Amygdala (tissue), 56 donors: ENCODE results near the gene TGFB1.
A peak's percentile ranks its signal among the peaks of the same experiment; 100 is the strongest.
"Not testable (repeated sequence)": the region's sequence is repeated elsewhere in the genome, so short reads cannot be mapped to it uniquely, and the experiment has no call there.

Experiments used
- DNase-seq, 56 donors: peaks; one replicate each; lab custom pipeline; 2025; lab: John Stamatoyannopoulos, UW

The TGFB1 gene

DNA sequence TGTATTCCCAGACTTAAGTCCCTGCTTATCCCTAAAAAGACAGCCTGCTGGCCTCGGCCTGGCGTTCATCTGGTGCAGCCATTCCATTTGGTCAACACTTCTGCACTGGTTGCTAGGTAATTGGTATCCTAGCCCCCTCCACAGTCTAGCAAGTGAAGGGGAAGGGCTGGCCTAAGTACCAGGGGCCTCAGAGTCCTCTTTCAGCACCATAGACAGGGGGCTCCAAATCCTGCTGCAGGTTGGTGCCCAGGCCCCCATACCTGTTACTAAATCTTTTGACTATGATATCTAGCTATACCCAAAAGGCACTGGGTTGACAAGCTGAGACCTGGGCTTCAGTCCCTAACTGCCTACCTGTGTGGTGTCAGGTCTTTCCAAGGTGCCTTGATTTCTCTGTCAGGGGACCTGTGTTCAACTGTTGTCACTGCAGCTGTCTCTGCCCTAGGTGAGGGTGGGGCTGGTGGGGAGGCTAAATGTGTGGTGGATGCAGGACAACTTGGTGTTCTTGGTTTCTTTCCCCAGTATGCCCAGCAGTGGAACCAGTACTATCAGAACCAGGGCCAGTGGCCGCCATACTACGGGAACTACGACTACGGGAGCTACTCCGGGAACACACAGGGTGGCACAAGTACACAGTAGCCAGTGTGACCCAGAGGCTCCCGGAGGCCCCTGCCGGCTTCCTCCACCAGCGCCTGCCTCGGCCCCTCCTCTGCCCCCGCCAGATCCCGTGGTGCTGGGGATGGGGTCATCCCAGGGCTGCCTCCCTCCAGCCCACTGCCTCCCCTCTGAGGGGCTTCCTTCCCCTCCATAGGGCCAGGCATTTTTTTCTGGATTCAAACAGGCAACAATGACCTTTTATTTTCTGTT, 47.6 kb downstream of the TGFB1 start:
- DNase-seq, result no peak

DNA sequence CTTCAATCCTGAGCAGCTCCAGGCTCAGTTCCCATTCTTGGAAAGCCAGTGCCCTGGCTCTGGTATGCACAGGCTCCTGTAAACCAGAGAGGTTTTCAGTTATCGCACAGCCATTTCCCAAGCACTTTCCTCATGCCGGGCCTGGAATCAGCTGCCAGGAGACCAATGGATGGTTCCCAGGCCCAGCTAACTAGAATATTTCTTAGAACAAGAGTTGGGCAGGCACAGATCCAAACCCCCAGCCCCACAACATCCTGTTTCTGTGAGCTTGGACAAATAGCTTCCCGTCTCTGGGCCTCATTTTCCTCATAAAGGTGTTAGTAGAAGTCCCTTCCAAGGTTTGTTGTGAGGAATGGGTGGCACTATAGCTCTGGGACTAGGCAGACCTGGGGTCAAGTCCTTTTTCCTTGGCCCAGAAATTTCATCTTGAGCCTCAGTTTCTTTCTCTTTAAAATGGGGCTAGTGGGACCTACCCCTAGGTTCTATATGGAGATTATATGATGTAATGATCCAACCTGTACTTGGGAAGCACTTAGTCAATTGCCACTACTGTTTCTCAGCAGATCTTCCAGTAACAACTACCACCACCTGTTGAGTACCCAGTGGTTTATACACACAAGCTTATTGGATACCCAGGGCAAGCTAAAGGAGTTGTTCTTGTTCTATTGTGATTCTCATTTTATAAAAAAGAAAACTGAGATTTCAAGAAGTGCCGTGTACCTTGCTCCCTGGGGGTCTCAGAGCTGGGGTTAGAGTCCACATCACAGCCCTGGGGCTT, 48.8 kb downstream of the TGFB1 start:
- no peak for DNase-seq

GRCh38 chr19:41303954-41304353, 49.8 kb downstream of the TGFB1 start:
- no peak for DNase-seq

- DNase-seq, result no peak
Measured at GRCh38 chr19:41302624-41303351, 50.9 kb downstream of the TGFB1 start.

DNA sequence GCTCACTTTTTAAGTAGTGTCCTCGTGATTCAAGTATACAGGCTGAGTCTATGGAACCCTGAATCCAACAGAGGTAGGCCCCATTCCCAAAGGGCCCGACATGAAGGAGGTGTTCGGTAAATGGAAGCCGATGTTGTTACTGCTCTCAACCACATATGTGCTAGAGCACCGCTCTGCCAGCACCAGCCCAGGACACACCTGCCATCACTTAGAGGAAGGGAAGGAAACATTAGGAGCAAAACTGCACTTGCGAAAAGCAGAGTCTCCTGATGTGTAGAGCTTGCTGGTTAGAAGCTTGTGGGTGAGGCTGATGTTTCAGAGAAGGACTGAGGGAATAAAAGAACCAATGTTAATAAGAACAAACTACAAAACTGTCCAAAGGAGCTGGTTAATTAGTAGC, 53.2 kb downstream of the TGFB1 start:
- no peak for DNase-seq

GRCh38 chr19:41299755-41300089, 54.0 kb downstream of the TGFB1 start:
- peak in 5 of 56 donors; percentile 6 to 44 (median 17) for DNase-seq

DNA sequence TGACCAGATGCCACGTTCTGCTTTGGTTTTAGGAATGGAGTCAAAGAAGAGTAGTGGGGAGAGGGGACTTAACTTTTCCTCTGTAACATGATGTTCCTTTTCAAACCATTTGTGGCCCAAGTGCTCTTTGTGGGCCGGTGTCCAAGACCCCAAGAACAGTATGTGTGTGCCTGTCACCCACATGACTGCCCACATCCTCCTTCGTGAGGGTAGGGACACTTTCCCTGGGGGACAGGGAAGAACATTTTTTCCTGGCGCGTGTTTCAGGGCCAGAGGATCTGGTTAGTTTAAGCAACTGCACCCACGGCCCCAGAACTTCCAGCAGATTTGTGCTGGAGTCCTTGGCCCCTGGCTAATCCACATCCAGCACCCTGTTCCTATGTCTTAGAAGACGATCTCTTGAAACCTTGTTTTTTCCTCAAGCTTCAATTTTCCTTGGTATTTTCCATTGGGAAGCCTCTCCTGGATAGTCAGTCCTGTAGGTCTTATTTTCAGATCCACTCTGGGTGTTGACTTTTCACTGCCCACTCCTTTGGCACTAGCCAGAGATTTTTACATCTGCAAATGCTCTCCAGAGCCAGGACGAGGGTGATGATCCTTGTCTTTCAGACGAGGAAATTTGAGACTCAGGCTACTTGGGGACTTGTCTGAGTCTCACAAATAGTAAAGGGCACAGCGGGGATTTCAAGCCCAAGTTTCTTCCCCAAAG, 54.5 kb downstream of the TGFB1 start:
- DNase-seq, result peak in 2 of 56 donors; percentile 7 to 10

DNA sequence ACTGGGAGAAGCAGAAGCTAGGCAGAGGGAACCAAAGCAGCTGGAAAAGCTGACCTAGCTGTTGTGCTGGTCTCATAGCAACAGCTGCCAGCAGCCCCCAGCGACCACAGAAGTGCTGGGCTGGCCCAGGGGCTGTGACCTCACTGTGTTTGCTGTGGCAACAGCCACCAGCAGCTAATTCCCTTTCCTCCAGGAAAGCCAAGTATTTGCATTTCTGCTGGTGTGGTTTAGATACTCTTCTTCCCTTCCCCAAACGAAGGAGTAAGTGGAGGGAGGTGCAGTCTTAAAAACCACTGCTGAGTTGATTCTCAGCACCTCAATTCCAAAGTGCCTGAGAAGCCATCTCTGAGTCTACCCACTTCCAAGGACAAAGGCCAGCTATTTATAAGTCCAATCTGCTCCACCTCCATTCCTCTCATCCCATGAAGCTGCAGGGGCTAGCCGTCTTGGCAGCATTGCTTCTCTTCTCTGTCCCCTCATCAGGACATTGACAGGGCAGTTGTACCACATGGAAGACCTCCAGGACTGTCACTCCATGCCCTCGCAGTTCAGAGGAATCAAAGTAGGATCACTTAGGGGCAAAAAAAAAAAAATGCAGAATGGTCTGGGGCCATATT, 55.3 kb downstream of the TGFB1 start:
- peak in 7 of 56 donors; percentile 9 to 42 (median 23) for DNase-seq

DNA sequence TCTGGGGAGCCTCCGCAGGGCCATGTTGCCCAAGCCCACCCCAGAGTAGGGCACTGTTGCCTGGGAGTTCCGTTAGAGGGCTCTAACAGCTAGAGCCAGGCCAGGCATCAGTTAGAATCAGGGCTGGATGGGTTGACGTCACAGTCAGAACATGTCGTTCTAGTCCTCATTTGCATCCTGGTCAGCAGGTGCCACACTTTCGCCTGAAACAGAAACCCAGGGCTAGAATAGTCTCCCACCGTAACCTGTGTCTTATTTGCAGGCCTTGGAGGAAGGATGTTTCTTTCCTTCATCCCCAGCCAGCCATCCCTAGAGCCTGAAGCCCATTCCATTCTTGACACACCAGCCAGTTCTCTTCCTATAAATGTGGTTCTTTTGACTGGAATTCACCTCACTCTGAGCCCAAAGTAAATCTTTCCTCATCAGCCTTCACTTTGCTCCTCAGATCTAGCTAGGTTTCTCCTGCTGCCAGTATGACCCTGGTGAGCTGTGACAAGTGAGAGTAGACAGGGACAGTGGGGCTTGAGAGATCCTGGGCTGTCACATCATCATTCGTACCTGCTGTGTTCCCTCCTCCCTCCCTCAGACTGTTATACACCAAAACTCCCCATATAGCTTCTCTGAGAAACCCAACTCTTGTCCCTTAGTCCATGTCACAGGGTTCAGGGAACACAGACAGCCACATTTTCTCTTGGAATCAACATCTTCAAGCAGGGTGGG, 55.9 kb downstream of the TGFB1 start:
- DNase-seq, result peak in 2 of 56 donors; percentile 11 to 15

- no peak for DNase-seq
Measured at GRCh38 chr19:41296433-41296871, 57.3 kb downstream of the TGFB1 start.

DNA sequence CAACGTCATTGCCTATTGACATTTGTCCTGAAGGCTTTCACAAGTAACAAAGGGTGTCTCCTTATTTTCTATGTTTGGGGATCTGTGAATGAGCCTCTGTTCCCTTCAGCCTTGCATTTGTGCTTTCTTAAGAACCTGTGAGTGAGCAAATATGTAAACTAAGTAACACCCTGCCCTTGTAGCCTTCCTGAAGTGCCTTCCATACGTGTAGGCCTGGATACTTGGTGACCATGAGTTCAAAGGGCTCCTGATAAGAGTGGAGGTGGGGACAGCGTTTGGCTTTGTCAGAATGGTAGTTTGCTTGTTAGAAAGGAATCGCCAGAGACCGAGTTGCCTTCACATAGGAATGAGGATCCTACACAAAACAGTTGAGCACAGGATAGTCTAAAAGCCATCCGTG, 58.2 kb downstream of the TGFB1 start:
- no peak for DNase-seq

- no peak for DNase-seq
Measured at GRCh38 chr19:41294393-41294792, 59.3 kb downstream of the TGFB1 start.

GRCh38 chr19:41289814-41290213, 63.9 kb downstream of the TGFB1 start:
- DNase-seq, result not testable (repeated sequence)

GRCh38 chr19:41288673-41289530, 64.8 kb downstream of the TGFB1 start:
- DNase-seq, result no peak
